Measurements from ENCODE around the gene TTBK1. TPM values are rescaled to one million over a fixed set of nuclear protein-coding genes. Genes with fewer than 3 reads are reported as not detected.

TTBK1 gene
- total RNA-seq, 2 experiments from 2014 or later: 0.09 to 0.11 TPM

DNA sequence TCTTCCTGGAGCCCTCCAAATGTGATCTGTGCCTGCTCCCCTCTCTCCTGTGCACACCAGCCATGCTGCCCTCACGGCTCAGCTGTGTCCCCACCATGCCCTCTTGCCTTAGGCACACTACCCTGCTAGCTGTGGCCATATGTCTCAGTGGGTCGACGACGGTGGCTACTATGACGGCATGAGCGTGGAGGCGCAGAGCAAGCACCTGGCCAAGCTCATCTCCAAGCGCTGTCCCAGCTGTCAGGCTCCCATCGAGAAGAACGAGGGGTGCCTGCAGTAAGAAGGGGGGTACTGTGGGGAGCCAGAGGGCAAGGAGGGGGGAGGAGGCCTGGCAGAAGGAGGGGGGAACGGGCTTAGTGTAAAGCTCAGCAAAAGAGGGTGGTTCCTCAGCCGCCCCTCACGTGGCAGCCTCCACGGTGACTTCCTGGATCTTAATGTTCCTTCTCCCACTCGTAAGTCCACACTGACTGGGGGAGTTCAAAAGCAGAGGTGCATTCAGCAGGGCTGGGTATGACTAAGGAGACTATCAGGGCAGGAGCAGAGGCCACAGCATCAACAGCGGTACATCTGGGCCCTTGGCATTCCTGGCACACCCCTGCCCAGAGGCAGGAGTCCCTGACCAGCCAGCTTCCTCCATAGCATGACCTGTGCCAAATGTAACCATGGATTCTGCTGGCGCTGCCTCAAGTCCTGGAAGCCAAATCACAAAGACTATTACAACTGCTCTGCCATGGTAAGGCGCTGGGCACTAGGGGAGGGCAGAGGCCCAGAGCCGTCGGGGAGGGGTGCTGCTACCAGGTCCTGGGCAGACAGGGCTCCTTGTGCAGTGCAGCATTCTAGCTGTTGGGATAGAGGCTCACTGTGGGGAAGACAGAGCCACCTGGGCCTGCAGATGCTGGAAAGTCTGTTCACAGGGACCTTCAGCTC, 22.0 kb upstream of the TTBK1 start:
- H3K36me3 Mint-ChIP-seq (ENCODE audit: low read depth): peaks cover 52% of the 10 kb centered on the region
- ChIA-PET POLR2A (interaction anchor here (0.6 to 1.5 kb wide), 5 partner anchors 27 to 336 kb away, joined by 3 to 5 read pairs (median 5); no protein-coding TSS in a partner anchor), CTCF (interaction anchor here (1.4 to 1.6 kb wide), 2 partner anchors 8 to 177 kb away, joined by 3 to 6 read pairs; partner anchors contain the start of gene DNPH1)
- peak overlapping the region; percentile 70 for H3K27ac Mint-ChIP-seq
- DNase-seq (no peak), ATAC-seq (no peak)
- H3K9me3 Mint-ChIP-seq: no peaks in the 10 kb centered on the region
- intact Hi-C loops (cut with micrococcal nuclease): no loop called here
- H3K4me1 Mint-ChIP-seq (ENCODE audit: low read depth): peaks cover 33% of the 10 kb centered on the region
- TF ChIP-seq, protein P1, sequence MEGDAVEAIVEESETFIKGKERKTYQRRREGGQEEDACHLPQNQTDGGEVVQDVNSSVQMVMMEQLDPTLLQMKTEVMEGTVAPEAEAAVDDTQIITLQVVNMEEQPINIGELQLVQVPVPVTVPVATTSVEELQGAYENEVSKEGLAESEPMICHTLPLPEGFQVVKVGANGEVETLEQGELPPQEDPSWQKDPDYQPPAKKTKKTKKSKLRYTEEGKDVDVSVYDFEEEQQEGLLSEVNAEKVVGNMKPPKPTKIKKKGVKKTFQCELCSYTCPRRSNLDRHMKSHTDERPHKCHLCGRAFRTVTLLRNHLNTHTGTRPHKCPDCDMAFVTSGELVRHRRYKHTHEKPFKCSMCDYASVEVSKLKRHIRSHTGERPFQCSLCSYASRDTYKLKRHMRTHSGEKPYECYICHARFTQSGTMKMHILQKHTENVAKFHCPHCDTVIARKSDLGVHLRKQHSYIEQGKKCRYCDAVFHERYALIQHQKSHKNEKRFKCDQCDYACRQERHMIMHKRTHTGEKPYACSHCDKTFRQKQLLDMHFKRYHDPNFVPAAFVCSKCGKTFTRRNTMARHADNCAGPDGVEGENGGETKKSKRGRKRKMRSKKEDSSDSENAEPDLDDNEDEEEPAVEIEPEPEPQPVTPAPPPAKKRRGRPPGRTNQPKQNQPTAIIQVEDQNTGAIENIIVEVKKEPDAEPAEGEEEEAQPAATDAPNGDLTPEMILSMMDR (IDR thresholded peaks at IDR 0.05): no peak
- no peak overlapping the region for H3K4me3 Mint-ChIP-seq
- no peaks in the 10 kb centered on the region for H3K27me3 Mint-ChIP-seq

DNA sequence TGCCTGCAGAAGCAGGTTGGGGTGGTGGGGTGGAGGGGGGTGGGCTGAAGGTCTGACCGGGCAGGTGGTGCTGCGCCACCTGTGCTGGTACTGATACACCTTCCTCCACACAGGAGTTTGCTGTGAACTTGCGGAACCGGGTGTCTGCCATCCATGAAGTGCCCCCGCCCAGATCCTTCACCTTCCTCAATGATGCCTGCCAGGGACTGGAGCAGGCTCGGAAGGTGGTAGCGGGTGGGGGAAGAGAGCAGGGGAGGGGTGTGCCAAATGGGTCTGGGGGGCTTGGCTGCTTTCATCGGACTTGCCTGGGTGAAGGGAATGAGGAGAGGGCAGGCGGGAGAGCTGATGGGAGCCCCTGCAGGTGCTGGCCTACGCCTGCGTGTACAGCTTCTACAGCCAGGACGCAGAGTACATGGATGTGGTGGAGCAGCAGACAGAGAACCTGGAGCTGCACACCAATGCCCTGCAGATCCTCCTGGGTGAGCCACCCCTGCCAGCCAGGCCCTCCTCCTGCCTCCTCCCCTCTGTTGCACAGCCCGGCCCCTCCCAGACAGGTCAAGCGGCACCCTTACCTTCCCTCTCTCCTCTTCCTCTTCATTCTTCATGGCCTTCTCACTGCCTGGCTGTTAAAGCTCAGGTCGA, 20.7 kb upstream of the TTBK1 start:
- TF ChIP-seq, protein P1 (IDR thresholded peaks at IDR 0.05): no peak
- Mint-ChIP-seq H3K9me3 (no peaks in the 10 kb centered on the region), H3K4me1 (ENCODE audit: low read depth) (peaks cover 38% of the 10 kb centered on the region), H3K27ac (peak overlapping the region; percentile 89), H3K27me3 (no peaks in the 10 kb centered on the region), H3K36me3 (ENCODE audit: low read depth) (peaks cover 52% of the 10 kb centered on the region), H3K4me3 (no peak overlapping the region)
- DNase-seq (no peak), ATAC-seq (no peak)
- intact Hi-C loops (cut with micrococcal nuclease): no loop called here
- ChIA-PET POLR2A (interaction anchor here (1.4 kb wide), 1 partner anchor 45 kb away, joined by 5 read pairs; no protein-coding TSS in a partner anchor), CTCF (no interaction called here)

DNA sequence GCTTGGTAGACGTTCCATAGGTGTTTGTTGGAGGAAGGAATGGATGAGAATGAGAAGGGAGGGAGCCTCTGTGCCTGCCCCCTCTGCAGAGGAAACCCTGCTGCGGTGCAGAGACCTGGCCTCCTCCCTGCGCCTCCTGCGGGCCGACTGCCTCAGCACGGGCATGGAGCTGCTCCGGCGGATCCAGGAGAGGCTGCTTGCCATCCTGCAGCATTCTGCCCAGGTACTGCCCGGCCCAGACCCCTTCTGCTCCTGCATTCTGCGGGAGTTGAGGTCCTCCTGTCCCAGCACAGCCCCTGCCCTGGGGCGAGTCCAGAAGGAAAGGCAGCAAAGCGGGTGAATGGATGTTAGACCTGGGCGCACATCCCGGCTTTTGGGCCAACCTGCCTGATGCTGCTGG, 20.1 kb upstream of the TTBK1 start:
- ChIA-PET CTCF (no interaction called here), POLR2A (interaction anchor here (1.1 to 2.4 kb wide), 7 partner anchors 8 to 199 kb away, joined by 3 to 13 read pairs (median 5); partner anchors contain the start of gene CUL9)
- ATAC-seq: no peak
- Mint-ChIP-seq H3K27ac (peak overlapping the region; percentile 89), H3K27me3 (no peaks in the 10 kb centered on the region), H3K4me1 (ENCODE audit: low read depth) (peaks cover 41% of the 10 kb centered on the region), H3K36me3 (ENCODE audit: low read depth) (peaks cover 57% of the 10 kb centered on the region), H3K9me3 (no peaks in the 10 kb centered on the region), H3K4me3 (no peak overlapping the region)
- intact Hi-C loops (cut with micrococcal nuclease): no loop called here
- TF ChIP-seq, protein P1 (IDR thresholded peaks at IDR 0.05): no peak
- no peak for DNase-seq

DNA sequence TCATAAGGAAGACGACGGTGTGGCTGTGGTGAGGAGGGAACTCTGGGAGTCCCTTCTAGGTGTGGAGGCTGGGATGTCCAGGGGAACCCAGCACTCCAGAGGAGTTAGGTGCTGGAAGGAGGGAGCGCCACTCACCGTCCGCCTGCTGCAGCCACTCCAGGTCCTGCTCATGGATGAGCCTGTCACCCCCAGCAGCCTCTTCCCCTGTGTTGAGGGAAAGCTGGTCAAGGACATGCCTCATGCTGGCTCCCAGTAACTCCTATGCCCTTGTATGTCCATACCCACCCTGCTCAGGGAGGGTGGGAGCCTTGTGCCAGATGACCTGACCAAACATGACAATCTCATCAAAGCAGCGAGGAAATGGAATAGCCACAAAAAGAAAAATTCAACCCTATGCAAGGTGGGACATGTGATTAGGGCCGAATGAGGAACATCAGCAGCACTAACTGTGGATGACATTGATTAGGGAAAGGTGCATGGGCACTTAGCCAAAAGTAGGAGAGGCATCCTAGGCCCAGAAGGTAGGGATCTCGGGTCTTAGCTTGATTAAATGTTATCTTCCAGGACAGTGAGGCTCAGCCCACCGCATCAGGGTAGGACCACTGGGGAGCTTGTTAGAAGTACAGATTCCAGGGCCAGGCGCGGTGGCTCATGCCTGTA, 17.0 kb upstream of the TTBK1 start:
- H3K9me3 Mint-ChIP-seq: no peaks in the 10 kb centered on the region
- H3K27ac Mint-ChIP-seq: peak overlapping the region; percentile 98
- DNase-seq (no peak), ATAC-seq (no peak)
- TF ChIP-seq, protein P1 (IDR thresholded peaks at IDR 0.05): no peak
- peaks cover 48% of the 10 kb centered on the region for H3K4me1 Mint-ChIP-seq (ENCODE audit: low read depth)
- intact Hi-C loops (cut with micrococcal nuclease): loop anchor here (5.0 kb wide), 1 partner anchor 54 kb away; the partner anchor contains the start of gene SRF
- H3K4me3 Mint-ChIP-seq: peak overlapping the region; percentile 18
- H3K27me3 Mint-ChIP-seq: no peaks in the 10 kb centered on the region
- peaks cover 52% of the 10 kb centered on the region for H3K36me3 Mint-ChIP-seq (ENCODE audit: low read depth)
- POLR2A ChIA-PET: interaction anchor here (0.6 to 1.4 kb wide), 3 partner anchors 10 to 212 kb away, joined by 3 to 4 read pairs (median 3); partner anchors contain the start of genes KLHDC3 and MEA1
- CTCF ChIA-PET: interaction anchor here (1.2 to 4.1 kb wide), 2 partner anchors 12 to 83 kb away, joined by 3 to 30 read pairs; no protein-coding TSS in a partner anchor

All from activated CD8-positive, alpha-beta T cell treated with anti-CD3 and anti-CD28 coated beads for 36 hours (primary cell).